ENCODE data around the gene SPI1. TPM values are rescaled to one million over a fixed set of nuclear protein-coding genes. Genes with fewer than 3 reads are reported as not detected.
A peak's percentile ranks its signal among the peaks of the same experiment; 100 is the strongest.

The SPI1 gene
- total RNA-seq, 2 donors from 2014 or later = 7.5 to 23.1 TPM

GRCh38 chr11:47384498-47384897, 6.2 kb upstream of the SPI1 start:
- no peaks in the 10 kb centered on the region for H3K4me1 ChIP-seq
- no peaks in the 10 kb centered on the region for H3K36me3 ChIP-seq
- no peak for DNase-seq (ENCODE audit: low spot score)
- no peaks in the 10 kb centered on the region for H3K9me3 ChIP-seq
- no peak overlapping the region for H3K27ac ChIP-seq
- H3K4me3 ChIP-seq = no peak overlapping the region
- no peaks in the 10 kb centered on the region for H3K27me3 ChIP-seq
- no peak for TF ChIP-seq CTCF (IDR thresholded peaks at IDR 0.05)

GRCh38 chr11:47383071-47383470, 4.7 kb upstream of the SPI1 start:
- Histone ChIP-seq H3K27me3 (no peaks in the 10 kb centered on the region), H3K27ac (no peak overlapping the region), H3K9me3 (no peaks in the 10 kb centered on the region), H3K4me1 (no peaks in the 10 kb centered on the region), H3K36me3 (no peaks in the 10 kb centered on the region), H3K4me3 (no peak overlapping the region)
- TF ChIP-seq CTCF (IDR thresholded peaks at IDR 0.05) = no peak
- DNase-seq (ENCODE audit: low spot score) = no peak

GRCh38 chr11:47380078-47380477, 1.7 kb upstream of the SPI1 start:
- Histone ChIP-seq H3K9me3 (no peaks in the 10 kb centered on the region), H3K4me3 (no peak overlapping the region), H3K27ac (no peak overlapping the region), H3K27me3 (no peaks in the 10 kb centered on the region), H3K4me1 (no peaks in the 10 kb centered on the region), H3K36me3 (no peaks in the 10 kb centered on the region)
- no peak for DNase-seq (ENCODE audit: low spot score)
- no peak for TF ChIP-seq CTCF (IDR thresholded peaks at IDR 0.05)

GRCh38 chr11:47379317-47379716, 970 bp upstream of the SPI1 start:
- DNase-seq (ENCODE audit: low spot score) = no peak
- Histone ChIP-seq H3K27ac (no peak overlapping the region), H3K27me3 (no peaks in the 10 kb centered on the region), H3K4me3 (no peak overlapping the region), H3K4me1 (no peaks in the 10 kb centered on the region), H3K9me3 (no peaks in the 10 kb centered on the region), H3K36me3 (no peaks in the 10 kb centered on the region)
- TF ChIP-seq CTCF (IDR thresholded peaks at IDR 0.05) = no peak

- Histone ChIP-seq H3K9me3 (no peaks in the 10 kb centered on the region), H3K36me3 (no peaks in the 10 kb centered on the region), H3K27ac (peak overlapping the region; percentile 11 to 55), H3K27me3 (no peaks in the 10 kb centered on the region), H3K4me1 (peaks cover 0 to 3% of the 10 kb centered on the region in 2 donors), H3K4me3 (no peak overlapping the region)
- no peak for TF ChIP-seq CTCF (IDR thresholded peaks at IDR 0.05)
- DNase-seq (ENCODE audit: low spot score) = no peak
These were observed 456 bp upstream of the SPI1 start for GRCh38 chr11:47378836-47379170.

- no peak for TF ChIP-seq CTCF (IDR thresholded peaks at IDR 0.05)
- Histone ChIP-seq H3K4me1 (peaks cover 0 to 5% of the 10 kb centered on the region in 2 donors), H3K27ac (peak overlapping the region; percentile 55 to 63), H3K36me3 (no peaks in the 10 kb centered on the region), H3K27me3 (no peaks in the 10 kb centered on the region), H3K9me3 (no peaks in the 10 kb centered on the region), H3K4me3 (peak overlapping the region; percentile 13 to 41)
- DNase-seq (ENCODE audit: low spot score) = no peak
These were observed 757 bp downstream of the SPI1 start for GRCh38 chr11:47377571-47378009.
